COR-L47 (cell line): ENCODE results near the gene IFNA21.
"Not testable (repeated sequence)": the region's sequence is repeated elsewhere in the genome, so short reads cannot be mapped to it uniquely, and the experiment has no call there.

Experiments used
- DNase-seq: peaks from one replicate; lab custom pipeline; 2025; lab: John Stamatoyannopoulos, UW

Gene IFNA21

GRCh38 chr9:21166560-21166959 is at the start of gene IFNA21:
Gene IFNA21 (minus strand): TSS chr9:21166660. CDS start chr9:21166612, 48 bp downstream.
- DNase-seq, result not testable (repeated sequence)

GRCh38 chr9:21213411-21214326 is 47.2 kb upstream of the IFNA21 start:
- DNase-seq, result not testable (repeated sequence)

GRCh38 chr9:21212160-21212559 is 45.7 kb upstream of the IFNA21 start:
- not testable (repeated sequence) for DNase-seq

GRCh38 chr9:21210782-21211181 is 44.3 kb upstream of the IFNA21 start:
- DNase-seq, result not testable (repeated sequence)

GRCh38 chr9:21210311-21210710 is 43.9 kb upstream of the IFNA21 start:
- no peak for DNase-seq

GRCh38 chr9:21207043-21207442 is 40.6 kb upstream of the IFNA21 start, which contains the start of gene IFNA10:
Gene IFNA10 (minus strand): TSS chr9:21207143. CDS start chr9:21207097, 46 bp downstream.
- not testable (repeated sequence) for DNase-seq

- DNase-seq, result no peak
Measured at GRCh38 chr9:21205204-21205603, 38.7 kb upstream of the IFNA21 start.

- DNase-seq, result not testable (repeated sequence)
Measured at GRCh38 chr9:21202105-21202504, 35.6 kb upstream of the IFNA21 start, which contains the start of gene IFNA7. Gene IFNA7 (minus strand): TSS chr9:21202205. CDS start chr9:21202165, 40 bp downstream.

- DNase-seq, result peak; percentile 1
Measured at GRCh38 chr9:21194867-21195776, 28.7 kb upstream of the IFNA21 start.

- DNase-seq, result not testable (repeated sequence)
Measured at GRCh38 chr9:21187487-21187886, 21.0 kb upstream of the IFNA21 start, which contains the start of gene IFNA4. Gene IFNA4 (minus strand): TSS chr9:21187587. CDS start chr9:21187531, 56 bp downstream.

GRCh38 chr9:21182810-21183736 is 16.6 kb upstream of the IFNA21 start:
- peak; percentile 0 for DNase-seq

- no peak for DNase-seq
Measured at GRCh38 chr9:21174671-21175070, 8.2 kb upstream of the IFNA21 start.

GRCh38 chr9:21172156-21172555 is 5.7 kb upstream of the IFNA21 start:
- no peak for DNase-seq

- no peak for DNase-seq
Measured at GRCh38 chr9:21171351-21171750, 4.9 kb upstream of the IFNA21 start.

- no peak for DNase-seq
Measured at GRCh38 chr9:21165516-21165915, 944 bp downstream of the IFNA21 start.

GRCh38 chr9:21160178-21160577 is 6.3 kb downstream of the IFNA21 start:
- DNase-seq, result no peak

GRCh38 chr9:21155501-21155900 is 11.0 kb downstream of the IFNA21 start:
- DNase-seq, result no peak

GRCh38 chr9:21154018-21154608 is 12.3 kb downstream of the IFNA21 start:
- DNase-seq, result no peak

GRCh38 chr9:21153336-21154017 is 13.0 kb downstream of the IFNA21 start:
- DNase-seq, result no peak

- no peak for DNase-seq
Measured at GRCh38 chr9:21144603-21145002, 21.9 kb downstream of the IFNA21 start.
